ENCODE results near the gene GPRC6A.

GPRC6A gene

GRCh38 chr6:116766506-116767176 is 62.2 kb downstream of the GPRC6A start:
- Histone ChIP-seq H3K36me3 (ENCODE audit: control insufficient read depth, low read length) (no peaks in the 10 kb centered on the region), H4K20me1 (ENCODE audit: control insufficient read depth, insufficient read depth, low read depth, low read length) (no peaks in the 10 kb centered on the region), H3K4me3 (ENCODE audit: low read length) (no peak overlapping the region), H3K79me2 (ENCODE audit: control insufficient read depth, low read length) (no peaks in the 10 kb centered on the region), H3K9me2 (replicated peaks; ENCODE audit: control insufficient read depth, low read length) (no peaks in the 10 kb centered on the region), H3K27me3 (ENCODE audit: control insufficient read depth, low read length) (no peaks in the 10 kb centered on the region), H3F3A (ENCODE audit: control insufficient read depth, insufficient read depth) (no peaks in the 10 kb centered on the region), H3K4me1 (ENCODE audit: control insufficient read depth, low read length) (no peaks in the 10 kb centered on the region), H3K27ac (ENCODE audit: low read depth, low read length) (no peak overlapping the region), H3K4me2 (ENCODE audit: low read length) (no peak overlapping the region), H3K9me3 (ENCODE audit: control insufficient read depth, insufficient read depth, low read length) (no peaks in the 10 kb centered on the region)
- TF ChIP-seq CTCF (IDR thresholded peaks at IDR 0.05; ENCODE audit: low read depth, low read length, poor library complexity, severe bottlenecking) = no peak
- TF ChIP-seq EZH2phosphoT487 (IDR thresholded peaks at IDR 0.05; ENCODE audit: borderline replicate concordance, low read length) = no peak

DNA sequence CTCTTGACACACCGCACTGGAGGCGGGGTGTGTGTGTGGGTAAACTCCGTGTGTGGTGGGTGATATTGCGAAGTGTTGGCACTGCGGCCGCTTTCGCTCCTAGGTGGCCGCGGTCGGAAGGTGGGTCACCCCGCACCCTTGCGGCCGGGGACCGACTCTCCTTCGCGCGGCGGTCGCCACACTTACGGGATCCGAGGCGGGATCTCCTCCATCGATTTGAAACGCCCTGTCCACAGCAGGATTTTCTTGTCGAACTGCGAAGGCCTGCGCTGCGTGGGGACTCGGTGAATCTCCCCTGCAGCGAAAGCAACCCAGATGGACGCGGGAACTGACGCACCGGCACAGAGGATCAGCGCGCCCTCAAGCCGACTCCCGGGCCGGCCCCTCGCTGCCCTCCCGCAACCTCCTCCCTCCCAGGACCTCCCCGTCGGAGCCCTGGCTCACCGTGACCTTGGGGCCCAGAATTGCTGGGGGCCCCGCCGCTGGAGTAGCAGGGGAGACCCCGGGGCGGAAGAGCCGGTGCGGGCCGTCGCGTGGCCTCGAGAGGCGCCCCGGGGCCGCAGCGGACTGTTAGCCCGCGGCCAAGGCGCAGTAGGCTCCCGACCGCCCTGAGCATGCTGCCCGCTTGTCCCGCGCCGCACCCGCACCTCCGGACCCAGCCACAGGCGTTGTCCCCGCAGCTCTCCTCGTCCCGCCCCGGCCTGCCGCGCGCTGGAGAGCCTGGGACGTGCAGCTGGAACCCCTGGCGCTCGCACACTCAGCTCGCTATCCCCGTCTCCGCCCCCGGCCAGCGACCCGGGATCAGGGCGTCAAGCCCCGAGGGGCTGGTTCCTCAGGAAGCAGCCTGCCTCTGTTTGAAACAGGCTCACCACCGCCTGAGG is 63.7 kb downstream of the GPRC6A start, which contains the start of gene FAM162B:
FAM162B (minus strand) TSS at position 759 of the 881 bp plus-strand sequence; CDS start at position 616, 143 bp downstream.
- no peak within 1 kb of the TSS for H3K4me3 ChIP-seq (ENCODE audit: low read length)
- no peaks in the 10 kb centered on the region for H3K9me3 ChIP-seq (ENCODE audit: control insufficient read depth, insufficient read depth, low read length)
- no peaks in the 10 kb centered on the region for H4K20me1 ChIP-seq (ENCODE audit: control insufficient read depth, insufficient read depth, low read depth, low read length)
- H3K27me3 ChIP-seq (ENCODE audit: control insufficient read depth, low read length) = no peaks in the 10 kb centered on the region
- H3K9me2 ChIP-seq (replicated peaks; ENCODE audit: control insufficient read depth, low read length) = no peaks in the 10 kb centered on the region
- H3K79me2 ChIP-seq (ENCODE audit: control insufficient read depth, low read length) = no peaks in the 10 kb centered on the region
- H3K4me1 ChIP-seq (ENCODE audit: control insufficient read depth, low read length) = no peaks in the 10 kb centered on the region
- H3F3A ChIP-seq (ENCODE audit: control insufficient read depth, insufficient read depth) = no peaks in the 10 kb centered on the region
- TF ChIP-seq CTCF (IDR thresholded peaks at IDR 0.05; ENCODE audit: low read depth, low read length, poor library complexity, severe bottlenecking) (no peak), EZH2phosphoT487 (IDR thresholded peaks at IDR 0.05; ENCODE audit: borderline replicate concordance, low read length) (no peak)
- H3K4me2 ChIP-seq (ENCODE audit: low read length) = no peak within 1 kb of the TSS
- H3K36me3 ChIP-seq (ENCODE audit: control insufficient read depth, low read length) = no peaks in the 10 kb centered on the region
- H3K27ac ChIP-seq (ENCODE audit: low read depth, low read length) = no peak within 1 kb of the TSS

- Histone ChIP-seq H3F3A (ENCODE audit: control insufficient read depth, insufficient read depth) (no peaks in the 10 kb centered on the region), H4K20me1 (ENCODE audit: control insufficient read depth, insufficient read depth, low read depth, low read length) (no peaks in the 10 kb centered on the region), H3K4me1 (ENCODE audit: control insufficient read depth, low read length) (no peaks in the 10 kb centered on the region), H3K4me3 (ENCODE audit: low read length) (no peak overlapping the region), H3K27ac (ENCODE audit: low read depth, low read length) (no peak overlapping the region), H3K9me2 (replicated peaks; ENCODE audit: control insufficient read depth, low read length) (no peaks in the 10 kb centered on the region), H3K27me3 (ENCODE audit: control insufficient read depth, low read length) (no peaks in the 10 kb centered on the region), H3K4me2 (ENCODE audit: low read length) (no peak overlapping the region), H3K36me3 (ENCODE audit: control insufficient read depth, low read length) (no peaks in the 10 kb centered on the region), H3K79me2 (ENCODE audit: control insufficient read depth, low read length) (no peaks in the 10 kb centered on the region), H3K9me3 (ENCODE audit: control insufficient read depth, insufficient read depth, low read length) (no peaks in the 10 kb centered on the region)
- TF ChIP-seq EZH2phosphoT487 (IDR thresholded peaks at IDR 0.05; ENCODE audit: borderline replicate concordance, low read length) (no peak), CTCF (IDR thresholded peaks at IDR 0.05; ENCODE audit: low read depth, low read length, poor library complexity, severe bottlenecking) (no peak)
These were observed 64.3 kb downstream of the GPRC6A start for GRCh38 chr6:116764629-116764960.
